HepG2 (cell line): Measurements from ENCODE around the gene DIPK1A. TPM values are rescaled to one million over a fixed set of nuclear protein-coding genes. Genes with fewer than 3 reads are reported as not detected.
A peak's percentile ranks its signal among the peaks of the same experiment; 100 is the strongest.

Source experiments
- ATAC-seq: fragments of 200-7000 bp; cut with Tn5 transposase; 3 replicates; pipeline ENCODE4 v1.9.1; 2020; ENCODE audit warnings: mild to moderate bottlenecking, moderate library complexity
- BruUV-seq: library from RNA; stranded (reverse); fragments of 400-500 nt; replicated peaks from 2 replicates; lab custom pipeline; 2021; lab: Mats Ljungman, UMichigan
- CTCF ChIA-PET: fragments of 300-600 bp; formaldehyde crosslinking; extraction: SDS; loops from one replicate; lab custom pipeline; 2021; ENCODE audit warnings: low total read pairs, inconsistent platforms, low intra/inter-chr PET ratio; lab: Yijun Ruan, JAX
- POLR2A ChIA-PET: fragments of 350-600 bp; sonication (Branson Sonifier 250); formaldehyde crosslinking; loops from one replicate; lab custom pipeline; 2020; ENCODE audit warnings: antibody characterized with exemption, inconsistent platforms; lab: Yijun Ruan, JAX
- DNase-seq: peaks from one replicate; pipeline ENCODE4 v3.0.0-alpha.2; 2015; ENCODE audit warnings: low spot score
- FAIRE-seq: peaks from 3 replicates; lab custom pipeline; 2011; peaks lifted over from hg19 to GRCh38; lab: Jason Lieb, UNC
- H2AFZ ChIP-seq: one replicate; pipeline ENCODE4 v1.6.1; 2011; ENCODE audit warnings: low read length, inconsistent platforms
- H3K27ac ChIP-seq: fragments of 300-600 bp; 3 replicates; pipeline ENCODE4 v1.8.0; 2011; ENCODE audit warnings: mixed run types, mild to moderate bottlenecking, mixed read lengths, low read length, inconsistent platforms; ENCODE audit not compliant: insufficient read depth; ENCODE audit errors: extremely low read length
- H3K27me3 ChIP-seq, 2 experiments: fragments of 200-600 bp in 1 of 2; 2 replicates in 1 of 2; 3 replicates in 1 of 2; pipeline versions ENCODE4 v1.6.0 to v1.8.0; 2011; ENCODE audit warnings: low read length in 2 of 2, mild to moderate bottlenecking in 2 of 2, moderate library complexity in 2 of 2, inconsistent platforms in 1 of 2; ENCODE audit not compliant: insufficient read depth in 2 of 2, control insufficient read depth in 1 of 2
- H3K36me3 ChIP-seq, 2 experiments: fragments of 200-600 bp in 1 of 2; replicated peaks in 1 of 2; 2 replicates in 1 of 2; 3 replicates in 1 of 2; pipeline versions ENCODE4 v1.5.1 to v1.8.0; 2011; ENCODE audit warnings: low read length in 2 of 2, inconsistent platforms in 1 of 2; ENCODE audit not compliant: insufficient read depth in 2 of 2, control insufficient read depth in 1 of 2
- H3K4me1 ChIP-seq: 2 replicates; pipeline ENCODE4 v1.5.1; 2012; ENCODE audit warnings: low read length, inconsistent platforms; ENCODE audit not compliant: insufficient read depth
- H3K4me2 ChIP-seq: 2 replicates; pipeline ENCODE4 v1.6.0; 2011; ENCODE audit warnings: low read depth, low read length, inconsistent platforms
- H3K4me3 ChIP-seq, 3 experiments: fragments of 200-600 bp in 1 of 3; sonication (generic), shearing (Covaris generic) in 1 of 3; replicated peaks in 1 of 3; 2 replicates each; pipeline ENCODE4 v1.5.1; 2011 to 2016; ENCODE audit warnings: low read length in 3 of 3, inconsistent platforms in 2 of 3, low read depth in 2 of 3, mild to moderate bottlenecking in 2 of 3, control low read depth in 1 of 3, mixed read lengths in 1 of 3; ENCODE audit not compliant: insufficient read depth in 1 of 3
- H3K79me2 ChIP-seq: one replicate; pipeline ENCODE4 v1.6.1; 2011; ENCODE audit warnings: low read length, inconsistent platforms; ENCODE audit not compliant: insufficient read depth
- H3K9ac ChIP-seq: 2 replicates; pipeline ENCODE4 v1.6.0; 2011; ENCODE audit warnings: mild to moderate bottlenecking, low read depth, low read length, inconsistent platforms; ENCODE audit not compliant: insufficient read depth
- H3K9me3 ChIP-seq: 2 replicates; pipeline ENCODE4 v1.5.1; 2012; ENCODE audit warnings: mild to moderate bottlenecking, low read length
- H4K20me1 ChIP-seq: 2 replicates; pipeline ENCODE4 v1.6.0; 2011; ENCODE audit warnings: inconsistent platforms, mild to moderate bottlenecking, low read length, moderate library complexity; ENCODE audit not compliant: insufficient read depth
- ATF5 ChIP-seq: sonication (generic); formaldehyde crosslinking; IDR thresholded peaks from 2 replicates; pipeline ENCODE4 v1.4.0; 2020; ENCODE audit warnings: mild to moderate bottlenecking, low read depth, missing genetic modification reagents
- CHD4 ChIP-seq: fragments of 200-600 bp; sonication (generic); IDR thresholded peaks from 2 replicates; pipeline ENCODE4 v1.7.0; 2017; ENCODE audit warnings: mild to moderate bottlenecking, low read length, borderline replicate concordance
- MIXL1 ChIP-seq: IDR thresholded peaks from 2 replicates; pipeline ENCODE4 v1.6.1; 2016
- PAF1 ChIP-seq: IDR thresholded peaks from 2 replicates; pipeline ENCODE4 v1.6.1; 2016; ENCODE audit warnings: missing genetic modification reagents, missing compliant biosample characterization
- PTBP1 ChIP-seq: fragments of 200-400 bp; formaldehyde crosslinking; IDR thresholded peaks from 2 replicates; pipeline ENCODE4 v1.6.1; 2018; ENCODE audit warnings: low read length, low read depth; ENCODE audit not compliant: poor library complexity, severe bottlenecking
- RBAK ChIP-seq: sonication (generic); formaldehyde crosslinking; IDR thresholded peaks from 2 replicates; pipeline ENCODE4 v1.5.1; 2020; ENCODE audit warnings: mild to moderate bottlenecking, missing genetic modification reagents
- TBX3 ChIP-seq: fragments of 450-650 bp; IDR thresholded peaks from 2 replicates; pipeline ENCODE4 v1.6.1; 2017; ENCODE audit warnings: antibody characterized with exemption, mild to moderate bottlenecking, inconsistent platforms, borderline replicate concordance
- ZNF317 ChIP-seq: sonication (generic); formaldehyde crosslinking; IDR thresholded peaks from 2 replicates; pipeline ENCODE4 v1.5.0; 2020; ENCODE audit warnings: mild to moderate bottlenecking, missing genetic modification reagents
- ZNF407 ChIP-seq: sonication (generic); formaldehyde crosslinking; IDR thresholded peaks from one replicate; pipeline ENCODE4 v1.5.1; 2020; ENCODE audit warnings: mild to moderate bottlenecking, missing genetic modification reagents; ENCODE audit errors: not compliant biosample characterization
- ZNF773 ChIP-seq: sonication (generic); formaldehyde crosslinking; IDR thresholded peaks from 2 replicates; pipeline ENCODE4 v1.4.0; 2020; ENCODE audit warnings: missing genetic modification reagents, borderline replicate concordance
- WGBS: methylation state at CpG from one replicate; pipeline ENCODE4 v1.1.6; 2017; ENCODE audit warnings: low lambda C conversion rate; 5-methylcytosine and 5-hydroxymethylcytosine counted together
- in situ Hi-C: cut with HindIII; loops from 2 replicates; pipeline ENCODE4 v1.10.0; 2017; ENCODE audit warnings: low pct_unique_long_range_greater_than_20kb; ENCODE audit not compliant: extremely low pct_ligation_motif_present
- intact Hi-C: fragments of 100-400 bp; cut with micrococcal nuclease; formaldehyde crosslinking; loops from one replicate; pipeline ENCODE4 v1.10.0; 2022; ENCODE audit not compliant: unreplicated experiment
- polyA plus RNA-seq, 8 experiments: library from polyadenylated mRNA; depleted of rRNA in 3 of 8; stranded (reverse) in 7 of 8; unstranded in 1 of 8; fragments of >200 nt; fragmentation: Illumina TruSeq in 4 of 8; extraction: Trizol in 4 of 8; gene quantifications; 2 replicates each; pipeline versions ENCODE4 v1.2.1 to v1.2.3, GENCODE V29; 2011 to 2016; ENCODE audit warnings: low read depth in 4 of 8, missing spikeins in 1 of 8, mixed read lengths in 1 of 8; ENCODE audit not compliant: insufficient read depth in 1 of 8
- total RNA-seq, 5 experiments: library from RNA; depleted of rRNA; stranded (reverse); fragments of >200 nt; fragmentation: Illumina TruSeq; extraction: Trizol; gene quantifications; 2 replicates each; pipeline ENCODE4 v1.2.3, GENCODE V29; 2016; ENCODE audit warnings: low read depth in 1 of 5

The DIPK1A gene
- total and polyA plus RNA-seq, 2 of the 13 experiments (the other 11 are each of a cell fraction or from before 2014, with no cell fraction given) = 8.4 TPM

GRCh38 chr1:92887465-92887864 is 73.8 kb downstream of the DIPK1A start:
- H3K79me2 ChIP-seq = no peaks in the 10 kb centered on the region
- no peak overlapping the region for H2AFZ ChIP-seq
- DNase-seq (no peak), FAIRE-seq (no peak), ATAC-seq (no peak)
- intact Hi-C loops = no loop called here
- in situ Hi-C loops = no loop called here
- H3K9ac ChIP-seq = no peak overlapping the region
- peaks cover 7% of the 10 kb centered on the region for H3K9me3 ChIP-seq
- TF ChIP-seq ZNF317 (CRISPR knock-in tag) = 0 out of 2 replicates have a peak, but pooled peaks have one; percentile 6
- no peak for TF ChIP-seq MIXL1
- TF ChIP-seq TBX3 = no peak
- TF ChIP-seq ZNF773 (CRISPR knock-in tag) = no peak
- no peak for TF ChIP-seq ATF5
- 0 out of 2 replicates have a peak, but pooled peaks have one; percentile 11 for TF ChIP-seq CHD4
- TF ChIP-seq PTBP1 = no peak
- peak; percentile 87 for TF ChIP-seq RBAK (CRISPR knock-in tag)
- TF ChIP-seq PAF1 (CRISPR knock-in tag) = no peak
- TF ChIP-seq ZNF407 (CRISPR knock-in tag) = no peak
- TF ChIP-seq, all 625 proteins: peak for 3
- WGBS = 97% methylated on average over 2 of the region's 2 CpGs
- Histone ChIP-seq H3K36me3 (no peaks in the 10 kb centered on the region), H3K27ac (peak overlapping the region; percentile 60), H4K20me1 (no peaks in the 10 kb centered on the region), H3K27me3 (no peaks in the 10 kb centered on the region), H3K4me2 (peak overlapping the region; percentile 54), H3K4me3 (peak overlapping the region in 1 of 3 experiments; percentile 4; a peak in 1 of 6 replicates), H3K4me1 (peaks cover 48% of the 10 kb centered on the region)
- BruUV-seq = no TSS peak
- POLR2A ChIA-PET = interaction anchor here (0.7 kb wide), 1 partner anchor 728 kb away, joined by 3 read pairs; no protein-coding TSS in a partner anchor
- CTCF ChIA-PET = no interaction called here
